ENCODE data around the gene C2CD4A.

The C2CD4A gene

GRCh38 chr15:62059108-62059815, 7.5 kb upstream of the C2CD4A start:
- intact Hi-C loops (cut with DNase I): no loop called here
- no peak for DNase-seq

GRCh38 chr15:62059816-62060112, 7.0 kb upstream of the C2CD4A start:
- intact Hi-C loops (cut with DNase I): loop anchor here (10.0 kb wide), 1 partner anchor 245 kb away; no protein-coding TSS in a partner anchor
- DNase-seq: peak in 8 of 10 donors; percentile 14 to 85 (median 31)

GRCh38 chr15:62060113-62060895, 6.5 kb upstream of the C2CD4A start, which contains the start of gene VPS13C:
Gene VPS13C (minus strand): TSS chr15:62060447. CDS start chr15:62060374, 73 bp downstream.
- peak; percentile 86 to 99 (median 90) for DNase-seq
- intact Hi-C loops (cut with DNase I): loop anchor here (10.0 kb wide), 1 partner anchor 244 kb away; no protein-coding TSS in a partner anchor

GRCh38 chr15:62060896-62061280, 5.9 kb upstream of the C2CD4A start:
- intact Hi-C loops (cut with DNase I): loop anchor here (10.0 kb wide), 1 partner anchor 244 kb away; no protein-coding TSS in a partner anchor
- no peak for DNase-seq

- DNase-seq: no peak
- intact Hi-C loops (cut with DNase I): loop anchor here (10.0 kb wide), 1 partner anchor 241 kb away; no protein-coding TSS in a partner anchor
Observed at GRCh38 chr15:62063825-62064635, 2.7 kb upstream of the C2CD4A start.

GRCh38 chr15:62067448-62068044, 769 bp downstream of the C2CD4A start:
- DNase-seq: peak in 7 of 10 donors; percentile 12 to 88 (median 35)
- intact Hi-C loops (cut with DNase I): loop anchor here (10.0 kb wide), 1 partner anchor 237 kb away; no protein-coding TSS in a partner anchor

GRCh38 chr15:62068071-62068809, 1.5 kb downstream of the C2CD4A start:
- DNase-seq: peak in 6 of 10 donors; percentile 13 to 85 (median 62)
- intact Hi-C loops (cut with DNase I): loop anchor here (10.0 kb wide), 1 partner anchor 237 kb away; no protein-coding TSS in a partner anchor

GRCh38 chr15:62068810-62069167, 2.0 kb downstream of the C2CD4A start:
- intact Hi-C loops (cut with DNase I): loop anchor here (10.0 kb wide), 1 partner anchor 236 kb away; no protein-coding TSS in a partner anchor

GRCh38 chr15:62069551-62069950, 2.8 kb downstream of the C2CD4A start:
- intact Hi-C loops (cut with DNase I): loop anchor here (10.0 kb wide), 1 partner anchor 235 kb away; no protein-coding TSS in a partner anchor

More at GRCh38 chr15:62068810-62069167, 2.0 kb downstream of the C2CD4A start:
- DNase-seq: no peak

GRCh38 chr15:62071711-62072308, 5.0 kb downstream of the C2CD4A start:
- intact Hi-C loops (cut with DNase I): loop anchor here (1.0 kb wide), 1 partner anchor 200 kb away; no protein-coding TSS in a partner anchor
- no peak for DNase-seq

More at GRCh38 chr15:62069551-62069950, 2.8 kb downstream of the C2CD4A start:
- no peak for DNase-seq

GRCh38 chr15:62075595-62076277, 9.0 kb downstream of the C2CD4A start:
- DNase-seq: no peak
- intact Hi-C loops (cut with DNase I): no loop called here

- no peak for DNase-seq
- intact Hi-C loops (cut with DNase I): no loop called here
Observed at GRCh38 chr15:62079594-62079993, 12.8 kb downstream of the C2CD4A start.

GRCh38 chr15:62083194-62084154, 16.7 kb downstream of the C2CD4A start:
- DNase-seq: no peak
- intact Hi-C loops (cut with DNase I): no loop called here

GRCh38 chr15:62085740-62086139, 19.0 kb downstream of the C2CD4A start:
- DNase-seq: no peak
- intact Hi-C loops (cut with DNase I): loop anchor here (2.0 kb wide), 1 partner anchor 57 kb away; no protein-coding TSS in a partner anchor

- intact Hi-C loops (cut with DNase I): loop anchor here (2.0 kb wide), 1 partner anchor 55 kb away; no protein-coding TSS in a partner anchor
- DNase-seq: peak in 1 of 10 donors; percentile 75
Observed at GRCh38 chr15:62087671-62088352, 21.0 kb downstream of the C2CD4A start.

GRCh38 chr15:62088353-62088693, 21.5 kb downstream of the C2CD4A start:
- intact Hi-C loops (cut with DNase I): no loop called here
- DNase-seq: no peak
